ENCODE data around the gene TCERG1L.

The TCERG1L gene

DNA sequence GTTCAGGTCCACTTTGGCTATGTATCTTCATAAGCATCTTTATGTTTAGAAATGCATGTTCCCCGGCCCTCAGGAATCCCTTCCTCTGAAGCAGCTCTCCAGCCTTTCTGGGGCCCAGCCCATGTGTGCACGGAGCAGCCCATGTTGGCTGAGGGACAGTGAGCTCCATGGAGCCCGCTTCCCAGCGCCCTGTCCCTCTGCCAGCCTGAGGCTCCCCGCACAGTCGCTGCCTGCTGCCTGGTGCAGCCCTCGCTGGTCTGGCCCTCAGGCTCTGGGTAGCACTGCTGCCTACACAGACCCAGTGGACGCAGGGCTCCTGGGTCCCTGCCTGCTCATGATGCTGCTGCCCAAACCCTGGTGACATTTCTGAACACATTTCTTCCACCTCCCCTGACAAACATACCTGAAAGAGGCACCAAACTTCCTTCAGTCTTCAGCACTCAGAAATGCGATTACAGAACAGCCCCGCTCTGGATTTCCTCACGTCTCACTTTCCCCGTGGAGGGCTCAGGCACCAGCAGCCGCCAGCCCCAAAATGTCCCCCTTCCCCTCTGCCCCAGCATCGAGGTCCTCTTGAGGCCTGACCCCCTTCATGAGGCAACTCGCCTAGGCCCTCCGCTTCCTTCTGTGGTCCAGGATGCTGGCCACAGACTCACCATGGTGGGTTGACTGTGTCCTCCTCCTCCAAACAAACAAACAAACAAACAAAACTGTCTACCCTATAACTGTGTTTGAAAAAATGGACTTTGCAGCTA, 5.0 kb upstream of the TCERG1L start:
- DNase-seq (ENCODE audit: low spot score), result no peak
- in situ Hi-C loops (cut with MboI; ENCODE audit: low sequenced_read_pairs, unreplicated experiment), result no loop called here
- TF ChIP-seq, protein P1, sequence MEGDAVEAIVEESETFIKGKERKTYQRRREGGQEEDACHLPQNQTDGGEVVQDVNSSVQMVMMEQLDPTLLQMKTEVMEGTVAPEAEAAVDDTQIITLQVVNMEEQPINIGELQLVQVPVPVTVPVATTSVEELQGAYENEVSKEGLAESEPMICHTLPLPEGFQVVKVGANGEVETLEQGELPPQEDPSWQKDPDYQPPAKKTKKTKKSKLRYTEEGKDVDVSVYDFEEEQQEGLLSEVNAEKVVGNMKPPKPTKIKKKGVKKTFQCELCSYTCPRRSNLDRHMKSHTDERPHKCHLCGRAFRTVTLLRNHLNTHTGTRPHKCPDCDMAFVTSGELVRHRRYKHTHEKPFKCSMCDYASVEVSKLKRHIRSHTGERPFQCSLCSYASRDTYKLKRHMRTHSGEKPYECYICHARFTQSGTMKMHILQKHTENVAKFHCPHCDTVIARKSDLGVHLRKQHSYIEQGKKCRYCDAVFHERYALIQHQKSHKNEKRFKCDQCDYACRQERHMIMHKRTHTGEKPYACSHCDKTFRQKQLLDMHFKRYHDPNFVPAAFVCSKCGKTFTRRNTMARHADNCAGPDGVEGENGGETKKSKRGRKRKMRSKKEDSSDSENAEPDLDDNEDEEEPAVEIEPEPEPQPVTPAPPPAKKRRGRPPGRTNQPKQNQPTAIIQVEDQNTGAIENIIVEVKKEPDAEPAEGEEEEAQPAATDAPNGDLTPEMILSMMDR (IDR thresholded peaks at IDR 0.05; ENCODE audit: borderline replicate concordance, control extremely low read depth, extremely low read depth, insufficient read depth, missing control alignments), result no peak

GRCh38 chr10:131315344-131315743, 3.8 kb upstream of the TCERG1L start:
- in situ Hi-C loops (cut with MboI; ENCODE audit: low sequenced_read_pairs, unreplicated experiment), result no loop called here
- TF ChIP-seq, protein P1 (IDR thresholded peaks at IDR 0.05; ENCODE audit: borderline replicate concordance, control extremely low read depth, extremely low read depth, insufficient read depth, missing control alignments), result no peak
- no peak for DNase-seq (ENCODE audit: low spot score)

- in situ Hi-C loops (cut with MboI; ENCODE audit: low sequenced_read_pairs, unreplicated experiment), result no loop called here
- DNase-seq (ENCODE audit: low spot score), result no peak
These were observed 3.3 kb upstream of the TCERG1L start for GRCh38 chr10:131314799-131315198.

DNA sequence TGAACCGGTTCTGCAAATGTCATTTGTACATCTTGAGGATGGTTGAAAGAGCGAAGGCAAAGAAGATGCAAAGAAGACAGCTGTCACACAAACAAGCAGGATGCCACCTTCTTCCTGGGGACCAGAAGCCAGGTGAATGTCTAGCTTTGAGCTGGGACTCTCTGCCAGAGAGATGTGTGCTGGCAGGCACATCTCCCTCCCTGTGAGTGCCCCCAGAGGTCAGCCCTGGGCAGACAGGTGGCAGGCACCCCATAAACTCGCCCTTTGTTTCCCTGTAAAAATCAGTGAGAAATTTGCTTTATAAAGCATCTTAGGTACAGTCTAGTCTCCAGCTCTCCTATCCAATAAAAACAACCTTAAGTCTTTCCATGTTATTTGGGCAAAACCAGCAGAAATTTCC, 2.6 kb upstream of the TCERG1L start:
- TF ChIP-seq, protein P1 (IDR thresholded peaks at IDR 0.05; ENCODE audit: borderline replicate concordance, control extremely low read depth, extremely low read depth, insufficient read depth, missing control alignments), result no peak
- in situ Hi-C loops (cut with MboI; ENCODE audit: low sequenced_read_pairs, unreplicated experiment), result no loop called here
- DNase-seq (ENCODE audit: low spot score), result no peak

More at GRCh38 chr10:131314799-131315198, 3.3 kb upstream of the TCERG1L start:
- TF ChIP-seq, protein P1 (IDR thresholded peaks at IDR 0.05; ENCODE audit: borderline replicate concordance, control extremely low read depth, extremely low read depth, insufficient read depth, missing control alignments), result no peak

DNA sequence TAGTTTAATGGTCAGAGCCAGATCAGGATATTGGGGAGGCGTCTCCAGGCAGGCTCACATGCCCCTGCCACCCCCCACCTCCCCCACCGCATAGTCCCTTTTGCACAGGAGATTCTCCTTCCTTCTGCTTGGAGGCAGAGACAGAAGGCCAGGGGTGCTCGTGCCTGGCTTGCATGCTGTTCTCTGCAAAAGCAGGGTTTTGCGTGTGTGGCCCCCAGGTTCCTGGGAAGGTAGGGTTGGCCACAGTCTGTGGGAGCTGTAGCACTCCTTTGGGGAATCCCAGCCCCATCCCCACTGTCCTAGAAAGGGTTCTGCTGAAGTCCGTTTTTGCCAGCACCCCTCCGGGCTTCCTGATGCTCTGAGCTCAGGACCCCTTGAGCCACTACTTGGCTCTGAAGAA, 1.9 kb upstream of the TCERG1L start:
- in situ Hi-C loops (cut with MboI; ENCODE audit: low sequenced_read_pairs, unreplicated experiment), result no loop called here
- TF ChIP-seq, protein P1 (IDR thresholded peaks at IDR 0.05; ENCODE audit: borderline replicate concordance, control extremely low read depth, extremely low read depth, insufficient read depth, missing control alignments), result no peak
- no peak for DNase-seq (ENCODE audit: low spot score)

DNA sequence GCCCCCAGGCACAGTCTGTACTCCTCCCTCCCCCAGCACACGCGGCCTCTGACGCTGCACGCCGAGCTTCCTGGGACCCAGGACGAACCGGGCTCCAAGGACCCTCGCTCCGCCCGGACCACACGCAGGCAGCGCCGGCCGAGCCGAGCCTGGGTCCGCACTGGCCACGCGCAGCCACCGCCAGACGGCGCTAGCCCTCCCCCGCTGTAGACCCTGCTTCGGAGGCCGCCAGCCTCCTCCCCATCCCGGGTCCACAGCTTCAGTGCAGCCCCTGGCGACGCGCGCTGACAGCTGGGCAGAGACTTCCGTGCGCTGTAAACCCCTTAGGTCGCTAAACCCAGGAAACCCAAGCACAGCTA, 936 bp upstream of the TCERG1L start:
- TF ChIP-seq, protein P1 (IDR thresholded peaks at IDR 0.05; ENCODE audit: borderline replicate concordance, control extremely low read depth, extremely low read depth, insufficient read depth, missing control alignments), result no peak
- in situ Hi-C loops (cut with MboI; ENCODE audit: low sequenced_read_pairs, unreplicated experiment), result no loop called here
- DNase-seq (ENCODE audit: low spot score), result no peak

Data from GM13976 (cell line).